ENCODE measurements around the gene H2BK1.

DNA sequence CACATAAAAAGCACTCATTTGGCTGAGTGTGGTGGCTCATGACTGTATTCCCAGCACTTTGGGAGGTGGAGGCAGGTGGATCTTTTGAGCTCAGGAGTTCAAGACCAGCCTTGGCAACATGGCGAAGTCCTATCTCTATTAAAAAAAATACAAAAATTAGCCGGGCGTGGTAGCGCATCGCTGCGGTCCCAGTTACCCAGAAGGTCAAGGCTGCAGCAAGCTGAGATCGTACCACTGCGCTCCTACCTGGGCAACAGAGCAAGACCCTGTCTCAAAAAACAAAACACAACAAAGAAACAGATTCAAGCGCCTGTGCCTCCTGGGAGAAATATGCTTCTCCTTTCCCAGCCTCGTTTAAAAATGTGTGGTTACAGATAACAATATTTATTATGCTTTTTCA, 19.0 kb upstream of the H2BK1 start:
- TF ChIP-seq, protein P1, sequence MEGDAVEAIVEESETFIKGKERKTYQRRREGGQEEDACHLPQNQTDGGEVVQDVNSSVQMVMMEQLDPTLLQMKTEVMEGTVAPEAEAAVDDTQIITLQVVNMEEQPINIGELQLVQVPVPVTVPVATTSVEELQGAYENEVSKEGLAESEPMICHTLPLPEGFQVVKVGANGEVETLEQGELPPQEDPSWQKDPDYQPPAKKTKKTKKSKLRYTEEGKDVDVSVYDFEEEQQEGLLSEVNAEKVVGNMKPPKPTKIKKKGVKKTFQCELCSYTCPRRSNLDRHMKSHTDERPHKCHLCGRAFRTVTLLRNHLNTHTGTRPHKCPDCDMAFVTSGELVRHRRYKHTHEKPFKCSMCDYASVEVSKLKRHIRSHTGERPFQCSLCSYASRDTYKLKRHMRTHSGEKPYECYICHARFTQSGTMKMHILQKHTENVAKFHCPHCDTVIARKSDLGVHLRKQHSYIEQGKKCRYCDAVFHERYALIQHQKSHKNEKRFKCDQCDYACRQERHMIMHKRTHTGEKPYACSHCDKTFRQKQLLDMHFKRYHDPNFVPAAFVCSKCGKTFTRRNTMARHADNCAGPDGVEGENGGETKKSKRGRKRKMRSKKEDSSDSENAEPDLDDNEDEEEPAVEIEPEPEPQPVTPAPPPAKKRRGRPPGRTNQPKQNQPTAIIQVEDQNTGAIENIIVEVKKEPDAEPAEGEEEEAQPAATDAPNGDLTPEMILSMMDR (conservative IDR thresholded peaks at IDR 0.05 in 1 of 2, IDR thresholded peaks at IDR 0.05 in 1 of 2; ENCODE audit: low read depth in 1 of 2, low read length in 2 of 2): no peak
- TF ChIP-seq EZH2 (IDR thresholded peaks at IDR 0.05; ENCODE audit: low read length, missing control alignments): no peak

Measured in fibroblast of lung (primary cell).